Calu3 (cell line): ENCODE results near the gene TASP1. TPM values are rescaled to one million over a fixed set of nuclear protein-coding genes. Genes with fewer than 3 reads are reported as not detected.

Source experiments
- BruUV-seq: library from RNA; stranded (reverse); fragments of 400-500 nt; replicated peaks from 2 replicates; lab custom pipeline; 2021; lab: Mats Ljungman, UMichigan
- CTCF ChIA-PET: fragments of 300-600 bp; sonication (Branson Sonifier 250); formaldehyde crosslinking; loops from one replicate; lab custom pipeline; 2022; ENCODE audit warnings: antibody characterized with exemption; lab: Charles Lee
- DNase-seq: peaks from one replicate; pipeline ENCODE4 v3.0.0; 2022
- H3K27ac Mint-ChIP-seq: one replicate; pipeline ENCODE4 v1.8.0; 2022; ENCODE audit warnings: mixed read lengths; ENCODE audit not compliant: unreplicated experiment
- H3K27me3 Mint-ChIP-seq: one replicate; pipeline ENCODE4 v1.8.0; 2022; ENCODE audit warnings: mixed read lengths; ENCODE audit not compliant: unreplicated experiment
- H3K36me3 Mint-ChIP-seq: one replicate; pipeline ENCODE4 v1.8.0; 2022; ENCODE audit warnings: mild to moderate bottlenecking, moderate library complexity, mixed read lengths; ENCODE audit not compliant: insufficient read depth, unreplicated experiment
- H3K4me1 Mint-ChIP-seq: one replicate; pipeline ENCODE4 v1.8.0; 2022; ENCODE audit warnings: mild to moderate bottlenecking, low read depth, mixed read lengths; ENCODE audit not compliant: unreplicated experiment
- H3K4me3 Mint-ChIP-seq: one replicate; pipeline ENCODE4 v1.8.0; 2022; ENCODE audit warnings: mild to moderate bottlenecking, low read depth, moderate library complexity, mixed read lengths; ENCODE audit not compliant: unreplicated experiment
- H3K9me3 Mint-ChIP-seq: one replicate; pipeline ENCODE4 v1.8.0; 2022; ENCODE audit warnings: low read depth, mixed read lengths; ENCODE audit not compliant: unreplicated experiment
- intact Hi-C: fragments of 100-400 bp; cut with micrococcal nuclease; formaldehyde crosslinking; loops from one replicate; pipeline ENCODE4 v1.10.0; 2022; ENCODE audit not compliant: unreplicated experiment
- total RNA-seq: library from RNA; stranded (reverse); gene quantifications from 2 replicates; pipeline ENCODE4 v1.2.3, GENCODE V29; 2022
- TF ChIP-seq, protein P1 (sequence below): fragments of 200-600 bp; IDR thresholded peaks from one replicate; pipeline ENCODE4 v1.8.0; 2022; ENCODE audit warnings: antibody characterized with exemption; ENCODE audit not compliant: unreplicated experiment

The TASP1 gene
- total RNA-seq, 1 experiment from 2014 or later = 20.0 TPM

GRCh38 chr20:13402171-13402760, 236.5 kb downstream of the TASP1 start:
- intact Hi-C loops = no loop called here
- no peaks in the 10 kb centered on the region for H3K27me3 Mint-ChIP-seq
- TF ChIP-seq, protein P1, sequence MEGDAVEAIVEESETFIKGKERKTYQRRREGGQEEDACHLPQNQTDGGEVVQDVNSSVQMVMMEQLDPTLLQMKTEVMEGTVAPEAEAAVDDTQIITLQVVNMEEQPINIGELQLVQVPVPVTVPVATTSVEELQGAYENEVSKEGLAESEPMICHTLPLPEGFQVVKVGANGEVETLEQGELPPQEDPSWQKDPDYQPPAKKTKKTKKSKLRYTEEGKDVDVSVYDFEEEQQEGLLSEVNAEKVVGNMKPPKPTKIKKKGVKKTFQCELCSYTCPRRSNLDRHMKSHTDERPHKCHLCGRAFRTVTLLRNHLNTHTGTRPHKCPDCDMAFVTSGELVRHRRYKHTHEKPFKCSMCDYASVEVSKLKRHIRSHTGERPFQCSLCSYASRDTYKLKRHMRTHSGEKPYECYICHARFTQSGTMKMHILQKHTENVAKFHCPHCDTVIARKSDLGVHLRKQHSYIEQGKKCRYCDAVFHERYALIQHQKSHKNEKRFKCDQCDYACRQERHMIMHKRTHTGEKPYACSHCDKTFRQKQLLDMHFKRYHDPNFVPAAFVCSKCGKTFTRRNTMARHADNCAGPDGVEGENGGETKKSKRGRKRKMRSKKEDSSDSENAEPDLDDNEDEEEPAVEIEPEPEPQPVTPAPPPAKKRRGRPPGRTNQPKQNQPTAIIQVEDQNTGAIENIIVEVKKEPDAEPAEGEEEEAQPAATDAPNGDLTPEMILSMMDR = no peak
- CTCF ChIA-PET = no interaction called here
- no peaks in the 10 kb centered on the region for H3K9me3 Mint-ChIP-seq
- no peak overlapping the region for H3K4me3 Mint-ChIP-seq
- no peaks in the 10 kb centered on the region for H3K4me1 Mint-ChIP-seq
- DNase-seq = no peak
- H3K27ac Mint-ChIP-seq = no peak overlapping the region
- no peaks in the 10 kb centered on the region for H3K36me3 Mint-ChIP-seq
- no TSS peak for BruUV-seq

- intact Hi-C loops = no loop called here
- Mint-ChIP-seq H3K9me3 (no peaks in the 10 kb centered on the region), H3K4me1 (no peaks in the 10 kb centered on the region), H3K4me3 (no peak overlapping the region), H3K27ac (no peak overlapping the region), H3K36me3 (no peaks in the 10 kb centered on the region), H3K27me3 (no peaks in the 10 kb centered on the region)
- DNase-seq = no peak
- TF ChIP-seq, protein P1 = no peak
- CTCF ChIA-PET = no interaction called here
- no TSS peak for BruUV-seq
Measured at GRCh38 chr20:13401596-13401995, 237.1 kb downstream of the TASP1 start.

- intact Hi-C loops = no loop called here
- Mint-ChIP-seq H3K27ac (no peak overlapping the region), H3K36me3 (no peaks in the 10 kb centered on the region), H3K9me3 (no peaks in the 10 kb centered on the region), H3K27me3 (no peaks in the 10 kb centered on the region), H3K4me3 (no peak overlapping the region), H3K4me1 (no peaks in the 10 kb centered on the region)
- CTCF ChIA-PET = no interaction called here
- TF ChIP-seq, protein P1 = no peak
- no TSS peak for BruUV-seq
- DNase-seq = no peak
Measured at GRCh38 chr20:13400453-13400852, 238.3 kb downstream of the TASP1 start.

DNA sequence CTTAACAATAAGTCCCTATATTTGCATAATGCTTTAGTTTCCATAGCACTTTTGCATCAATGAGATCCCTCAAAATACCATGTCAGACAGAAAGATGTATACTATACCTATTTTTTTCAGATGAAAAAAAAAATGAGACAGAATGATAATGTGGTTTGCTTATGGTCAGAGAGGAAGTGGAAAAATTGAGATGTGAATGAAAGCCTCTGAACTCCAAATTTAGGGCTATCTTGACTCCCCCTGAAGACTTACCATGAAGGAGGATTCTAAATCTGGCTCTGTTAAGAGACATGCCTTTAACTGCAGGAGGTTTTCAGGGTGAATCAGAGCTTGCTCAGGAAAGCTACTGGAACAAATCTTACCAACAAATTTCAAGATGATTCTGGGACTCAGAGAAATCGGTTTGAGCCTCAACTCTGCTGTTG, 241.4 kb downstream of the TASP1 start:
- CTCF ChIA-PET = no interaction called here
- Mint-ChIP-seq H3K4me3 (no peak overlapping the region), H3K27ac (no peak overlapping the region), H3K9me3 (no peaks in the 10 kb centered on the region), H3K27me3 (no peaks in the 10 kb centered on the region), H3K36me3 (no peaks in the 10 kb centered on the region), H3K4me1 (no peaks in the 10 kb centered on the region)
- no peak for DNase-seq
- BruUV-seq = no TSS peak
- intact Hi-C loops = no loop called here
- TF ChIP-seq, protein P1 = no peak
